Measurements from ENCODE around the gene SEMA4A. TPM values are rescaled to one million over a fixed set of nuclear protein-coding genes. Genes with fewer than 3 reads are reported as not detected.

SEMA4A gene
- total and polyA plus RNA-seq, 2 of the 8 experiments (the other 6 are each of a cell fraction or from before 2014, with no cell fraction given) = 7.3 to 10.6 TPM

GRCh38 chr1:156113282-156113950, 40.0 kb upstream of the SEMA4A start:
- no peak overlapping the region for H4K5ac ChIP-seq (ENCODE audit: insufficient read length, low read depth, low read length)
- 0 out of 2 replicates have a peak overlapping the region, but pooled peaks have one; percentile 72 for H2BK15ac ChIP-seq (ENCODE audit: low read length)
- no peak overlapping the region for H2AFZ ChIP-seq (ENCODE audit: low read length)
- 0 out of 2 replicates have a peak overlapping the region, but pooled peaks have one; percentile 48 for H2BK20ac ChIP-seq (ENCODE audit: low read length)
- H4K20me1 ChIP-seq (replicated peaks in 1 of 2; ENCODE audit: control insufficient read depth in 1 of 2, insufficient read depth in 2 of 2, low read length in 2 of 2) = peaks cover 7 to 8% of the 10 kb centered on the region in 2 experiments
- peaks cover 0 to 2% (median 0%) of the 10 kb centered on the region in 4 experiments; a peak in 1 of 7 replicates for H3K27me3 ChIP-seq (replicated peaks in 1 of 4; ENCODE audit: control insufficient read depth in 3 of 4, extremely low read depth in 1 of 4, insufficient read depth in 3 of 4, low read length in 3 of 4)
- H3K23ac ChIP-seq (ENCODE audit: insufficient read length) = no peak overlapping the region
- no peak overlapping the region for H3K14ac ChIP-seq (ENCODE audit: insufficient read length)
- H3K79me2 ChIP-seq (ENCODE audit: control insufficient read depth in 1 of 2, insufficient read depth in 2 of 2, low read length in 2 of 2) = peaks cover 0 to 3% of the 10 kb centered on the region in 2 experiments; a peak in 1 of 4 replicates
- no peak overlapping the region for H2AK5ac ChIP-seq (ENCODE audit: low read depth, low read length)
- H4K8ac ChIP-seq (ENCODE audit: extremely low read depth, insufficient read depth, low read length) = no peak overlapping the region
- no peak overlapping the region for H2BK12ac ChIP-seq (ENCODE audit: low read depth, low read length)
- no peaks in the 10 kb centered on the region for H3K36me3 ChIP-seq (ENCODE audit: control insufficient read depth in 2 of 4, insufficient read depth in 4 of 4, low read length in 3 of 4)
- no peaks in the 10 kb centered on the region for H3K9me3 ChIP-seq (ENCODE audit: insufficient read depth in 2 of 2, low read depth in 1 of 2, low read length in 1 of 2)
- DNase-seq (ENCODE audit: low read depth in 1 of 2, low spot score in 2 of 2) (no peak), FAIRE-seq (no peak)
- POLR2A ChIA-PET (ENCODE audit: partially characterized antibody) = interaction anchor here (0.6 to 28.0 kb wide), 5 partner anchors 14 to 70 kb away, joined by 3 to 763 read pairs (median 3); partner anchors contain the start of genes MEX3A and SEMA4A
- H3K79me1 ChIP-seq (ENCODE audit: low read depth, low read length) = no peaks in the 10 kb centered on the region; the same call in 1 of the 2 replicates
- CTCF ChIA-PET (ENCODE audit: partially characterized antibody) = interaction anchor here (0.6 to 42.4 kb wide), 5 partner anchors 13 to 87 kb away, joined by 3 to 1994 read pairs (median 5); partner anchors contain the start of gene MEX3A
- no peak overlapping the region for H3K27ac ChIP-seq (ENCODE audit: low read depth, low read length)
- peak overlapping the region in 1 of 4 experiments; percentile 83; a peak in 2 of 8 replicates for H3K4me3 ChIP-seq (ENCODE audit: extremely low read depth in 1 of 4, insufficient read depth in 2 of 4, low read depth in 3 of 4, low read length in 4 of 4)
- peak overlapping the region; percentile 71 for H3K18ac ChIP-seq (ENCODE audit: extremely low read depth, low read length)
- no peak overlapping the region for H3K56ac ChIP-seq (replicated peaks; ENCODE audit: insufficient read length, low read depth, low read length)
- H2BK120ac ChIP-seq (replicated peaks; ENCODE audit: low read depth, low read length) = no peak overlapping the region
- H3K4me1 ChIP-seq (replicated peaks in 1 of 4; ENCODE audit: control insufficient read depth in 3 of 4, insufficient read depth in 4 of 4, low read length in 3 of 4) = peaks cover 0 to 14% (median 14%) of the 10 kb centered on the region in 4 experiments; a peak in 6 of 7 replicates
- no peak overlapping the region; a peak in 2 of 7 replicates for H3K9ac ChIP-seq (replicated peaks in 1 of 4; ENCODE audit: extremely low read depth in 1 of 4, low read depth in 3 of 4, low read length in 3 of 4)
- peak overlapping the region; percentile 35 for H4K91ac ChIP-seq (replicated peaks; ENCODE audit: insufficient read length, low read length)
- WGBS, 2 experiments (ENCODE audit: extremely low coverage in 1 of 2, insufficient coverage in 1 of 2, insufficient read length in 1 of 2, insufficient replicate concordance in 2 of 2, low coverage in 1 of 2, low lambda C conversion rate in 2 of 2, missing lambda C conversion rate in 1 of 2) = 73% methylated on average over 4 of the region's 4 CpGs; no CpG with 5 or more reads in 1 of the 2 experiments
- H2BK5ac ChIP-seq (ENCODE audit: low read depth, low read length) = 0 out of 2 replicates have a peak overlapping the region, but pooled peaks have one; percentile 98
- TF ChIP-seq KDM4A (IDR thresholded peaks at IDR 0.05; ENCODE audit: low read depth, low read length, severe bottlenecking) (no peak), SRF (IDR thresholded peaks at IDR 0.05; ENCODE audit: low read depth, low read length) (no peak), JUN (IDR thresholded peaks at IDR 0.05; ENCODE audit: low read depth, low read length) (no peak), CBX8 (IDR thresholded peaks at IDR 0.05; ENCODE audit: borderline replicate concordance, low read depth, low read length) (no peak), NRF1 (IDR thresholded peaks at IDR 0.05; ENCODE audit: low read depth, low read length) (no peak), TAF7 (optimal IDR thresholded peaks at IDR 0.05; ENCODE audit: borderline replicate concordance, low read depth, low read length) (no peak), EZH2 (IDR thresholded peaks at IDR 0.05; ENCODE audit: low read depth, low read length, severe bottlenecking) (no peak), SIRT6 (IDR thresholded peaks at IDR 0.05; ENCODE audit: low read length) (no peak), CHD2 (IDR thresholded peaks at IDR 0.05; ENCODE audit: low read length) (no peak)
- peaks cover 13% of the 10 kb centered on the region for H3K23me2 ChIP-seq (ENCODE audit: low read depth, low read length)
- H3K4me2 ChIP-seq (ENCODE audit: insufficient read depth in 1 of 2, low read depth in 2 of 2, low read length in 2 of 2) = peak overlapping the region; percentile 91 to 99; a peak in 2 of 4 replicates
- no peak overlapping the region for H3K4ac ChIP-seq (replicated peaks; ENCODE audit: insufficient read length, low read depth, low read length)
